Keratinocyte (primary cell): ENCODE measurements around the gene RHOF. TPM values are rescaled to one million over a fixed set of nuclear protein-coding genes. Genes with fewer than 3 reads are reported as not detected.

Source experiments
- DNase-seq: peaks from one replicate; pipeline ENCODE4 v3.0.0-alpha.2; 2011; ENCODE audit warnings: low read depth, missing footprints, low spot score
- FAIRE-seq: peaks from 2 replicates; lab custom pipeline; 2011; peaks lifted over from hg19 to GRCh38; lab: Jason Lieb, UNC
- H2AFZ ChIP-seq: 2 replicates; pipeline ENCODE4 v1.6.0; 2012; ENCODE audit warnings: low read length, control low read depth, inconsistent platforms; ENCODE audit not compliant: control insufficient read depth
- H3K27ac ChIP-seq: 2 replicates; pipeline ENCODE4 v1.5.1; 2011; ENCODE audit warnings: low read length; ENCODE audit not compliant: control insufficient read depth, insufficient read depth
- H3K27me3 ChIP-seq: 3 replicates; pipeline ENCODE4 v1.6.0; 2011; ENCODE audit warnings: low read length; ENCODE audit not compliant: control insufficient read depth, insufficient read depth; ENCODE audit errors: extremely low read depth
- H3K36me3 ChIP-seq, 2 experiments: 2 replicates in 1 of 2; 3 replicates in 1 of 2; pipeline ENCODE4 v1.5.1; 2011; ENCODE audit warnings: low read length in 2 of 2, mild to moderate bottlenecking in 1 of 2; ENCODE audit not compliant: control insufficient read depth in 2 of 2, insufficient read depth in 2 of 2; ENCODE audit errors: extremely low read depth in 1 of 2
- H3K4me1 ChIP-seq: 3 replicates; pipeline ENCODE4 v1.5.1; 2011; ENCODE audit warnings: low read length; ENCODE audit not compliant: control insufficient read depth, insufficient read depth; ENCODE audit errors: extremely low read depth
- H3K4me2 ChIP-seq: 3 replicates; pipeline ENCODE4 v1.6.0; 2011; ENCODE audit warnings: low read depth, low read length; ENCODE audit not compliant: control insufficient read depth, insufficient read depth; ENCODE audit errors: extremely low read depth
- H3K4me3 ChIP-seq, 3 experiments: fragments of 200-600 bp in 1 of 3; sonication (generic) in 1 of 3; 2 replicates in 2 of 3; 3 replicates in 1 of 3; pipeline ENCODE4 v1.5.1; 2011 to 2016; ENCODE audit warnings: low read length in 3 of 3, mild to moderate bottlenecking in 3 of 3, control low read depth in 2 of 3, inconsistent platforms in 1 of 3, low read depth in 1 of 3, mixed read lengths in 1 of 3, mixed run types in 1 of 3, moderate library complexity in 1 of 3; ENCODE audit not compliant: control insufficient read depth in 2 of 3, insufficient read depth in 2 of 3; ENCODE audit errors: extremely low read depth in 1 of 3
- H3K79me2 ChIP-seq: 2 replicates; pipeline ENCODE4 v1.6.0; 2012; ENCODE audit warnings: low read length; ENCODE audit not compliant: control insufficient read depth, insufficient read depth
- H3K9ac ChIP-seq: 3 replicates; pipeline ENCODE4 v1.6.0; 2011; ENCODE audit warnings: low read length; ENCODE audit not compliant: control insufficient read depth, insufficient read depth; ENCODE audit errors: extremely low read depth
- H3K9me1 ChIP-seq: 3 replicates; pipeline ENCODE4 v1.6.0; 2011; ENCODE audit warnings: low read length; ENCODE audit not compliant: control insufficient read depth, insufficient read depth; ENCODE audit errors: extremely low read depth
- H3K9me3 ChIP-seq: 2 replicates; pipeline ENCODE4 v1.5.1; 2012; ENCODE audit warnings: low read depth, low read length; ENCODE audit not compliant: control insufficient read depth
- H4K20me1 ChIP-seq: 3 replicates; pipeline ENCODE4 v1.6.0; 2011; ENCODE audit warnings: low read length; ENCODE audit not compliant: control insufficient read depth, insufficient read depth; ENCODE audit errors: extremely low read depth
- EZH2 ChIP-seq: IDR thresholded peaks from one replicate; pipeline ENCODE4 v1.6.1; 2012; ENCODE audit warnings: inconsistent platforms, mild to moderate bottlenecking, low read length, moderate library complexity
- dilution Hi-C: fragments of 300-500 bp; cut with MboI; formaldehyde crosslinking; loops from one replicate; pipeline ENCODE4 v1.7.0; 2020; ENCODE audit warnings: low sequenced_read_pairs; ENCODE audit not compliant: extremely low pct_ligation_motif_present
- polyA plus RNA-seq, 5 experiments: library from polyadenylated mRNA; depleted of rRNA in 3 of 5; stranded (reverse) in 3 of 5; stranded (forward) in 1 of 5; unstranded in 1 of 5; fragments of >200 nt; gene quantifications; 1 replicate in 1 of 5; 2 replicates in 3 of 5; 3 replicates in 1 of 5; pipeline versions ENCODE4 v1.2.1 to v1.2.3, GENCODE V29; 2011 to 2012; ENCODE audit warnings: missing spikeins in 2 of 5, low read depth in 1 of 5, low replicate concordance in 1 of 5
- TF ChIP-seq, protein P1 (sequence below), 3 experiments: IDR thresholded peaks in 1 of 3; conservative IDR thresholded peaks in 1 of 3; optimal IDR thresholded peaks in 1 of 3; 2 replicates in 2 of 3; 3 replicates in 1 of 3; pipeline versions ENCODE3 to v1.5.1; 2011; ENCODE audit warnings: low read length in 3 of 3, mild to moderate bottlenecking in 3 of 3, moderate library complexity in 2 of 3, control low read depth in 1 of 3, inconsistent platforms in 1 of 3; ENCODE audit not compliant: insufficient read depth in 2 of 3; ENCODE audit errors: extremely low read depth in 1 of 3

Gene RHOF
- polyA plus RNA-seq, 1 donor (not counting 4 experiments of a cell fraction or from before 2014, with no cell fraction given): 2.8 TPM

DNA sequence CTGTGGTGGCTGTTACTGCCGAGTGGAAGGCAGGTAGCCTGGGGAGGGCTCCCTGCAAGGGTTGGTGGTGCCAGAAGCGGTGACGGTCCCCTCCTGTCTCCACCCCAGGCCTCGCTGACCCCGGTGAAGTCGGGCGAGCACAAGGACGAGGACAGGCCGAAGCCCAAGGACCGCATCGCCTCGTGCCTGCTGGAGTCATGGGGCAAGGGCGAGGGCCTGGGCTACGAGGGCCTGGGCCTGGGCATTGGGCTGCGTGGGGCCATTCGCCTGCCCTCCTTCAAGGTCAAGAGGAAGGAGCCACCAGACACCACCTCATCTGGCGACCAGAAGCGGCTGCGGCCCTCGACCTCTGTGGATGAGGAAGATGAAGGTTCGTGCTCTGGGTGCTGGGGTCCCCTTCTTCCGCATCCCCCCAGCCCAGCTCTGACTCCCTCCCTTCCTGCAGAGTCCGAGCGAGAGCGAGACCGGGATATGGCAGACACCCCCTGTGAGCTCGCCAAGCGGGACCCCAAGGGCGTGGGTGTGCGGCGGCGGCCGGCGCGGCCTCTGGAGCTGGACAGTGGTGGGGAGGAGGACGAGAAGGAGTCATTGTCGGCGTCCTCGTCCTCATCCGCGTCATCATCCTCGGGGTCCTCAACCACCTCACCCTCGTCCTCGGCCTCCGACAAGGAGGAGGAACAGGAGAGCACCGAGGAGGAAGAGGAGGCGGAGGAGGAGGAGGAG, 23.6 kb upstream of the RHOF start:
- Histone ChIP-seq H3K4me1 (peaks cover 17% of the 10 kb centered on the region), H3K36me3 (peaks cover 38 to 44% of the 10 kb centered on the region in 2 experiments), H3K27ac (no peak overlapping the region), H3K9me3 (no peaks in the 10 kb centered on the region), H3K9me1 (no peaks in the 10 kb centered on the region), H3K79me2 (peaks cover 26% of the 10 kb centered on the region), H3K9ac (no peak overlapping the region), H3K4me3 (no peak overlapping the region), H2AFZ (no peak overlapping the region), H3K4me2 (no peak overlapping the region), H4K20me1 (peaks cover 6% of the 10 kb centered on the region), H3K27me3 (no peaks in the 10 kb centered on the region)
- dilution Hi-C loops: no loop called here
- no peak for DNase-seq
- TF ChIP-seq EZH2: no peak
- TF ChIP-seq, protein P1, sequence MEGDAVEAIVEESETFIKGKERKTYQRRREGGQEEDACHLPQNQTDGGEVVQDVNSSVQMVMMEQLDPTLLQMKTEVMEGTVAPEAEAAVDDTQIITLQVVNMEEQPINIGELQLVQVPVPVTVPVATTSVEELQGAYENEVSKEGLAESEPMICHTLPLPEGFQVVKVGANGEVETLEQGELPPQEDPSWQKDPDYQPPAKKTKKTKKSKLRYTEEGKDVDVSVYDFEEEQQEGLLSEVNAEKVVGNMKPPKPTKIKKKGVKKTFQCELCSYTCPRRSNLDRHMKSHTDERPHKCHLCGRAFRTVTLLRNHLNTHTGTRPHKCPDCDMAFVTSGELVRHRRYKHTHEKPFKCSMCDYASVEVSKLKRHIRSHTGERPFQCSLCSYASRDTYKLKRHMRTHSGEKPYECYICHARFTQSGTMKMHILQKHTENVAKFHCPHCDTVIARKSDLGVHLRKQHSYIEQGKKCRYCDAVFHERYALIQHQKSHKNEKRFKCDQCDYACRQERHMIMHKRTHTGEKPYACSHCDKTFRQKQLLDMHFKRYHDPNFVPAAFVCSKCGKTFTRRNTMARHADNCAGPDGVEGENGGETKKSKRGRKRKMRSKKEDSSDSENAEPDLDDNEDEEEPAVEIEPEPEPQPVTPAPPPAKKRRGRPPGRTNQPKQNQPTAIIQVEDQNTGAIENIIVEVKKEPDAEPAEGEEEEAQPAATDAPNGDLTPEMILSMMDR (optimal IDR thresholded peaks at IDR 0.05 in 1 of 3, IDR thresholded peaks at IDR 0.05 in 1 of 3, conservative IDR thresholded peaks at IDR 0.05 in 1 of 3; ENCODE audit: extremely low read depth in 1 of 3, insufficient read depth in 2 of 3, low read length in 3 of 3): no peak
- FAIRE-seq: no peak

DNA sequence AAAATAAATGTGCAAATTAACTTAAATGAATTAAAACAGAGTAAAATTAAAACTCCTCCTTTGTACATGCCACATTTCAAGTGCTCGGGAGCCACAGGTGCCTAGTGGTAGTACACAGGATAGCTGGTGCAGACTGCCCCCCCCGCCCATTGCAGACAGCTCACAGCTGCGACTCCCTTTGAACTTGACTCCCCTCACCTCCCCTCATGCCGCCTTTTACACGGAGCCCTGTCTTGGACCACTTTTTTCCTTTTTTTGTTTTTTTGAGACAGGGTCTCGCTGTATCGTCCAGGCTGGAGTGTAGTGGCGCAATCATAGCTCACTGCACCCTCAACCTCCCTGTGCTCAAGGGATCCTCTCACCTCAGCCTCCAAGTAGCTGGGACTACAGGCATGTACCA, 21.8 kb upstream of the RHOF start:
- no peak for FAIRE-seq
- H3K27me3 ChIP-seq: no peaks in the 10 kb centered on the region
- no peak overlapping the region for H3K27ac ChIP-seq
- H3K4me3 ChIP-seq: no peak overlapping the region
- no peak overlapping the region for H3K9ac ChIP-seq
- peaks cover 43% of the 10 kb centered on the region for H3K79me2 ChIP-seq
- TF ChIP-seq, protein P1 (optimal IDR thresholded peaks at IDR 0.05 in 1 of 3, IDR thresholded peaks at IDR 0.05 in 1 of 3, conservative IDR thresholded peaks at IDR 0.05 in 1 of 3; ENCODE audit: extremely low read depth in 1 of 3, insufficient read depth in 2 of 3, low read length in 3 of 3): no peak
- TF ChIP-seq EZH2: no peak
- H2AFZ ChIP-seq: no peak overlapping the region
- H3K9me3 ChIP-seq: no peaks in the 10 kb centered on the region
- peaks cover 17% of the 10 kb centered on the region for H4K20me1 ChIP-seq
- no peaks in the 10 kb centered on the region for H3K9me1 ChIP-seq
- H3K36me3 ChIP-seq: peaks cover 49 to 51% of the 10 kb centered on the region in 2 experiments
- no peak overlapping the region for H3K4me2 ChIP-seq
- peaks cover 27% of the 10 kb centered on the region for H3K4me1 ChIP-seq
- dilution Hi-C loops: no loop called here
- DNase-seq: no peak
